Neuronal stem cell (in vitro differentiated cells): ENCODE measurements around the gene RAD51B.

Source experiments
- DNase-seq: peaks from one replicate; pipeline ENCODE4 v3.0.0-alpha.2; 2013; ENCODE audit warnings: low spot score
- H2AFZ ChIP-seq: one replicate; pipeline ENCODE4 v1.6.1; 2013; ENCODE audit warnings: mild to moderate bottlenecking, low read length, inconsistent platforms
- H2AK5ac ChIP-seq: 2 replicates; pipeline ENCODE4 v1.6.1; 2013; ENCODE audit warnings: low read depth, mild to moderate bottlenecking, inconsistent platforms, low read length, moderate library complexity, mixed read lengths
- H2BK120ac ChIP-seq: 2 replicates; pipeline ENCODE4 v1.6.1; 2013; ENCODE audit warnings: low read depth, mild to moderate bottlenecking, inconsistent platforms, low read length, moderate library complexity, mixed read lengths
- H2BK12ac ChIP-seq: one replicate; pipeline ENCODE4 v1.6.1; 2013; ENCODE audit warnings: low read length, inconsistent platforms
- H2BK15ac ChIP-seq: 2 replicates; pipeline ENCODE4 v1.6.1; 2013; ENCODE audit warnings: mild to moderate bottlenecking, low read length, inconsistent platforms, mixed read lengths
- H2BK5ac ChIP-seq: one replicate; pipeline ENCODE4 v1.6.1; 2013; ENCODE audit warnings: inconsistent platforms, mild to moderate bottlenecking, low read length, moderate library complexity
- H3K14ac ChIP-seq: one replicate; pipeline ENCODE4 v1.6.1; 2013; ENCODE audit warnings: low read length, inconsistent platforms
- H3K18ac ChIP-seq: 2 replicates; pipeline ENCODE4 v1.6.1; 2013; ENCODE audit warnings: low read length, inconsistent platforms
- H3K23ac ChIP-seq: 2 replicates; pipeline ENCODE4 v1.6.1; 2013; ENCODE audit warnings: low read depth, mild to moderate bottlenecking, mixed read lengths, low read length, inconsistent platforms; ENCODE audit not compliant: poor library complexity
- H3K27ac ChIP-seq: replicated peaks from 3 replicates; pipeline ENCODE4 v1.5.1; 2013; ENCODE audit warnings: low read length, inconsistent platforms
- H3K27me3 ChIP-seq, 3 experiments: 2 replicates each; pipeline ENCODE4 v1.6.1; 2013; ENCODE audit warnings: low read length in 3 of 3, mild to moderate bottlenecking in 2 of 3, inconsistent platforms in 1 of 3, low read depth in 1 of 3, mixed read lengths in 1 of 3, moderate library complexity in 1 of 3; ENCODE audit not compliant: control insufficient read depth in 3 of 3, insufficient read depth in 3 of 3
- H3K36me3 ChIP-seq, 2 donors: replicated peaks in 1 of 2; 2 replicates each; pipeline ENCODE4 v1.6.1; 2013; ENCODE audit warnings: low read length in 2 of 2; ENCODE audit not compliant: control insufficient read depth in 2 of 2, insufficient read depth in 2 of 2
- H3K4ac ChIP-seq: 2 replicates; pipeline ENCODE4 v1.6.1; 2013; ENCODE audit warnings: inconsistent platforms, mild to moderate bottlenecking, low read length, moderate library complexity
- H3K4me1 ChIP-seq, 2 donors: 1 replicate in 1 of 2; 2 replicates in 1 of 2; pipeline ENCODE4 v1.6.1; 2013; ENCODE audit warnings: low read length in 2 of 2, low read depth in 1 of 2; ENCODE audit not compliant: control insufficient read depth in 2 of 2, insufficient read depth in 1 of 2
- H3K4me2 ChIP-seq: one replicate; pipeline ENCODE4 v1.6.1; 2013; ENCODE audit warnings: mild to moderate bottlenecking, low read length, inconsistent platforms; ENCODE audit not compliant: insufficient read depth, poor library complexity, severe bottlenecking
- H3K4me3 ChIP-seq, 2 donors: 2 replicates each; pipeline ENCODE4 v1.5.1; 2013; ENCODE audit warnings: low read length in 2 of 2, mild to moderate bottlenecking in 2 of 2, inconsistent platforms in 1 of 2, moderate library complexity in 1 of 2
- H3K79me1 ChIP-seq: one replicate; pipeline ENCODE4 v1.6.1; 2013; ENCODE audit warnings: low read depth, mild to moderate bottlenecking, inconsistent platforms, low read length, moderate library complexity
- H3K9ac ChIP-seq: one replicate; pipeline ENCODE4 v1.6.1; 2013; ENCODE audit warnings: mild to moderate bottlenecking, low read depth, low read length, inconsistent platforms; ENCODE audit not compliant: poor library complexity
- H3K9me3 ChIP-seq, 2 donors: replicated peaks in 1 of 2; 2 replicates each; pipeline versions ENCODE3 to v1.6.1; 2013; ENCODE audit warnings: low read length in 2 of 2, mild to moderate bottlenecking in 2 of 2, inconsistent platforms in 1 of 2, low read depth in 1 of 2, mixed read lengths in 1 of 2, moderate library complexity in 1 of 2; ENCODE audit not compliant: control insufficient read depth in 2 of 2, insufficient read depth in 1 of 2
- H4K8ac ChIP-seq: one replicate; pipeline ENCODE4 v1.6.1; 2013; ENCODE audit warnings: low read depth, mild to moderate bottlenecking, inconsistent platforms, low read length, moderate library complexity
- H4K91ac ChIP-seq: one replicate; pipeline ENCODE4 v1.6.1; 2013; ENCODE audit warnings: low read length, low read depth, mild to moderate bottlenecking, inconsistent platforms; ENCODE audit not compliant: poor library complexity
- WGBS, 2 donors: extraction: QIAGEN DNeasy Blood & Tissue Kit; methylation state at CpG; one replicate each; pipeline ENCODE4 v1.1.7; 2013; ENCODE audit warnings: missing lambda C conversion rate in 2 of 2, mixed read lengths in 1 of 2; ENCODE audit not compliant: insufficient read length in 2 of 2, insufficient replicate concordance in 1 of 2; ENCODE audit errors: extremely low coverage in 2 of 2; 5-methylcytosine and 5-hydroxymethylcytosine counted together

The RAD51B gene

DNA sequence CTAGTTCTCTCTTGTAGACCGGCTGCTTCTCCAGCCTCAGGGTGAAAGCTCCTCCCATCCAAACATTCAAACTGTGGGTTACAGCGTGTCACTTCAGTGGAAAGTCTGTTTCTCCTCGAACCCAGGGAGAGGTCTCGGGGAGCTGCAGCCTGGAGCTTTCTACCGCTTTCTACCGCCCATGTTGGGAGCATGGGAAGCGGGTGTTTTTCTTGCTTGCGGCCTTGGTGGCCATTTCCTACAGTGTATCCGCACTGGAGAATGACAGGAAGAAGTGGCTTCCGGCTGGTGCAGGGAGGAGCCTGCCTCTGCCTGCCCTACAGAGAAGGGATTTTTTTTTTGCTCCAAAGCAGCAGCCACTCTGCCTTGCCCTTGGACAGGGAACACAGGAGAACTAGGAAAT, 952.1 kb downstream of the RAD51B start:
- H3K4ac ChIP-seq: no peak overlapping the region
- no peaks in the 10 kb centered on the region for H3K27me3 ChIP-seq
- DNase-seq: no peak
- no peaks in the 10 kb centered on the region for H3K4me1 ChIP-seq
- no CpG with 5 or more reads among the region's 10 CpGs for WGBS, 2 donors
- H2AK5ac ChIP-seq: no peak overlapping the region
- H2BK120ac ChIP-seq: no peak overlapping the region
- H2BK15ac ChIP-seq: no peak overlapping the region
- H3K23ac ChIP-seq: no peak overlapping the region
- no peak overlapping the region for H4K91ac ChIP-seq
- H2AFZ ChIP-seq: peak overlapping the region; percentile 81
- no peak overlapping the region for H2BK12ac ChIP-seq
- H3K27ac ChIP-seq: no peak overlapping the region
- no peaks in the 10 kb centered on the region for H3K36me3 ChIP-seq
- no peak overlapping the region for H4K8ac ChIP-seq
- no peak overlapping the region for H3K9ac ChIP-seq
- no peak overlapping the region for H3K18ac ChIP-seq
- no peak overlapping the region for H3K4me2 ChIP-seq
- no peak overlapping the region for H2BK5ac ChIP-seq
- no peaks in the 10 kb centered on the region for H3K9me3 ChIP-seq
- H3K79me1 ChIP-seq: no peaks in the 10 kb centered on the region
- no peak overlapping the region for H3K14ac ChIP-seq
- H3K4me3 ChIP-seq: no peak overlapping the region

GRCh38 chr14:68772761-68773381, 953.3 kb downstream of the RAD51B start:
- H3K4me2 ChIP-seq: no peak overlapping the region
- H3K79me1 ChIP-seq: no peaks in the 10 kb centered on the region
- H4K91ac ChIP-seq: no peak overlapping the region
- H2BK12ac ChIP-seq: no peak overlapping the region
- H4K8ac ChIP-seq: no peak overlapping the region
- no peak overlapping the region for H2AFZ ChIP-seq
- H2BK120ac ChIP-seq: no peak overlapping the region
- no peak overlapping the region for H2BK15ac ChIP-seq
- no peak overlapping the region for H3K4ac ChIP-seq
- H3K27ac ChIP-seq: no peak overlapping the region
- DNase-seq: no peak
- H3K23ac ChIP-seq: no peak overlapping the region
- no peak overlapping the region for H3K4me3 ChIP-seq
- H3K9ac ChIP-seq: no peak overlapping the region
- H3K18ac ChIP-seq: no peak overlapping the region
- H3K14ac ChIP-seq: no peak overlapping the region
- no peaks in the 10 kb centered on the region for H3K4me1 ChIP-seq
- H3K9me3 ChIP-seq: no peaks in the 10 kb centered on the region
- no CpG with 5 or more reads among the region's 6 CpGs for WGBS, 2 donors
- H2BK5ac ChIP-seq: no peak overlapping the region
- no peak overlapping the region for H2AK5ac ChIP-seq
- no peaks in the 10 kb centered on the region for H3K27me3 ChIP-seq
- H3K36me3 ChIP-seq: no peaks in the 10 kb centered on the region

DNA sequence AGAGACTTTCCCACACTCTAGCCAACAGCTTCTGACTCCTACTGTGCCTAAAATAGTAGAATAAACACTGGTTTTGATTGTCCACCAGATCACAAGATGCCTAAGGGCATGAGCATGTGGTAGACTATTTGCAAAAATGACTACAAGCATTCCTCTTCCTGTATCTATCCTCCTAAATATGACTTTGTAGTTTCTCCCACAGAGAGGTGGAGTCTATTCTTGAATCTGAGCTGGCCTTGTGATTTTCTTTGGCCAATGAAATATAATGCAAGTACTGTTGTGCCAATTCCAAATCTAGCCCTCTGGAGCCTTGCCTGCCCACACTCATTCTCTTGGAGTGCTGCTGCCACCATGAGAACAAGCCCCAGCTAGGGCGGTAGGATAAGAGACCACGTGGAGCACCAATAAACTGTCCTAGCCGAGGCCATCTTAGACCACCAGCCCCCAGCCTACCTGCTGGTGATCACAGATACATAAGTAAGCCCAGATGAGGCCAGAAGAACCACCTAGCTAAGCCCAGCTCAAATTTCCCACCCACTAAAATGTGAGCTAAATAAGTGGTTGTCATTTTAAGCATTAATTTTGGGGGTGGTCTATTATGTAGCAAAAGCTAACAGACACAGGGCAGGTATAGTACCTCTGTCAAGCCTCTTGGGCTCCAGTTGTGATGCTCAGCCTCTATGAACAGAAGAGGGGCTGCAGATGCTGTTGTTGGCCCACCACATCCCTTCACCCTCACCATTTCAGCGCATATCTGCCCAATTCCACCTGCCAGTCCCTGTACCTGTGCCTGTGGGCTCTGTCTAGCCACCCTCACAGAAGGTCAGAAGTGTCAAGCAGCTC, 955.4 kb downstream of the RAD51B start:
- WGBS, 2 donors: no CpG with 5 or more reads among the region's 4 CpGs

DNA sequence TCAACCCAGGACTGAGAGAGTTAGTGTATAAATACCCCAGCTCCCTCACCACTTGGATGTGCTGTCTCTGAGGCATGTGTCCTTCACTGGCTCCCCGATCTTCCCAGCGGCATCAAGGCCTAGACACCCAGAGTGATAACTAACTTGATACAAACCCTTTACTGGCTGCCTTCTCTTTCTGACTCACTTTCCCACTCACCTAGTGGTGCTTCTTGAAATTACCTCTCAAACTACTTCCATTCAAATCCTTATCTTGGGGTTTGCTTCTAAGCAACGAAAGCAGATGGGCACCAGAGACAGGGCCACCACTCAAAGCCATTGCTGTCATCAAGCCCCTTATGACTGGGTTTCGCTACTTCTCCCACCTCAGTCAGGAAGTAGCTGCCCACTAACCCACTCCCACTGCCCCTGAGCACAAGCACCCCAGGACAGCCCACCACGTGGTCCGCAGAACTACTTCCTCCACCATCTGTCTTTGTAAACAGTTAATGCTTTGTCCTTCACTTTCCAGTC, 956.1 kb downstream of the RAD51B start:
- WGBS, 2 donors: no CpG with 5 or more reads among the region's 6 CpGs
- no peak overlapping the region for H3K27ac ChIP-seq
- H3K23ac ChIP-seq: no peak overlapping the region
- H4K91ac ChIP-seq: no peak overlapping the region
- no peak overlapping the region for H3K14ac ChIP-seq
- no peak overlapping the region for H2BK15ac ChIP-seq
- no peaks in the 10 kb centered on the region for H3K79me1 ChIP-seq
- no peak overlapping the region for H2BK5ac ChIP-seq
- H3K36me3 ChIP-seq: no peaks in the 10 kb centered on the region
- no peak for DNase-seq
- H2BK120ac ChIP-seq: no peak overlapping the region
- H2AK5ac ChIP-seq: no peak overlapping the region
- H3K9me3 ChIP-seq: no peaks in the 10 kb centered on the region
- H3K4me2 ChIP-seq: no peak overlapping the region
- no peak overlapping the region for H2BK12ac ChIP-seq
- no peak overlapping the region for H3K4me3 ChIP-seq
- no peak overlapping the region for H4K8ac ChIP-seq
- no peak overlapping the region for H3K4ac ChIP-seq
- H3K4me1 ChIP-seq: peaks cover 4 to 12% of the 10 kb centered on the region in 2 donors
- no peaks in the 10 kb centered on the region for H3K27me3 ChIP-seq
- H3K18ac ChIP-seq: no peak overlapping the region
- no peak overlapping the region for H2AFZ ChIP-seq
- H3K9ac ChIP-seq: no peak overlapping the region

More for the DNA sequence above, 955.4 kb downstream of the RAD51B start:
- Histone ChIP-seq H3K9ac (no peak overlapping the region), H3K27ac (no peak overlapping the region), H3K4me1 (peaks cover 0 to 6% of the 10 kb centered on the region in 2 donors), H4K91ac (no peak overlapping the region), H2BK15ac (no peak overlapping the region), H2AK5ac (no peak overlapping the region), H3K79me1 (no peaks in the 10 kb centered on the region), H4K8ac (no peak overlapping the region), H2BK120ac (no peak overlapping the region), H3K18ac (no peak overlapping the region), H3K9me3 (no peaks in the 10 kb centered on the region), H2BK5ac (no peak overlapping the region), H3K4me3 (no peak overlapping the region), H3K4me2 (no peak overlapping the region), H2AFZ (no peak overlapping the region), H3K23ac (no peak overlapping the region), H2BK12ac (no peak overlapping the region), H3K14ac (no peak overlapping the region), H3K36me3 (no peaks in the 10 kb centered on the region), H3K27me3 (no peaks in the 10 kb centered on the region), H3K4ac (no peak overlapping the region)
- no peak for DNase-seq
